ENCODE results near the gene GPRC6A.

DNA sequence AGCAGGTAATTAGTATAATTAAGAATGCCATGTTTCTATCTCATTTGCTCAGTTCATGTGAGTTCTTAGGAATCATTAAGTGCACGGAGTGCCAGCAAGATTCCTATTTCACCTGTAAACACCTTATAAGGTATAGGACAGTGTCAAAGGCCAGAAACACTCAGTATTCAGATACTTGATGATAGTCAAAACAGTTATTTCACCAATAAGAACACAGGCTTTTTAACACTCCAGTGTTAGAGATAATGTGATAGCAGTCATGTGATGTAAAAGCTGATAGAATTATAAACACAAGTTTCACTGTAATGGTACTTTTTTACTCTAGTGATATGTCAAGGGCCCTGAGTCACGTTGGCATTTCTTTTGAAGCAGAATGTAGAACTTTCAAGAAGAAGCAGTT, at the start of gene GPRC6A:
- no peak for TF ChIP-seq POLR2A (IDR thresholded peaks at IDR 0.05)
- TF ChIP-seq, protein P1, sequence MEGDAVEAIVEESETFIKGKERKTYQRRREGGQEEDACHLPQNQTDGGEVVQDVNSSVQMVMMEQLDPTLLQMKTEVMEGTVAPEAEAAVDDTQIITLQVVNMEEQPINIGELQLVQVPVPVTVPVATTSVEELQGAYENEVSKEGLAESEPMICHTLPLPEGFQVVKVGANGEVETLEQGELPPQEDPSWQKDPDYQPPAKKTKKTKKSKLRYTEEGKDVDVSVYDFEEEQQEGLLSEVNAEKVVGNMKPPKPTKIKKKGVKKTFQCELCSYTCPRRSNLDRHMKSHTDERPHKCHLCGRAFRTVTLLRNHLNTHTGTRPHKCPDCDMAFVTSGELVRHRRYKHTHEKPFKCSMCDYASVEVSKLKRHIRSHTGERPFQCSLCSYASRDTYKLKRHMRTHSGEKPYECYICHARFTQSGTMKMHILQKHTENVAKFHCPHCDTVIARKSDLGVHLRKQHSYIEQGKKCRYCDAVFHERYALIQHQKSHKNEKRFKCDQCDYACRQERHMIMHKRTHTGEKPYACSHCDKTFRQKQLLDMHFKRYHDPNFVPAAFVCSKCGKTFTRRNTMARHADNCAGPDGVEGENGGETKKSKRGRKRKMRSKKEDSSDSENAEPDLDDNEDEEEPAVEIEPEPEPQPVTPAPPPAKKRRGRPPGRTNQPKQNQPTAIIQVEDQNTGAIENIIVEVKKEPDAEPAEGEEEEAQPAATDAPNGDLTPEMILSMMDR (IDR thresholded peaks at IDR 0.05): no peak

Data from heart left ventricle (tissue), 13 donors.